ENCODE data around the gene GLI3. TPM values are rescaled to one million over a fixed set of nuclear protein-coding genes. Genes with fewer than 3 reads are reported as not detected.

The GLI3 gene
- total RNA-seq, 1 donor from 2014 or later = 126 TPM

DNA sequence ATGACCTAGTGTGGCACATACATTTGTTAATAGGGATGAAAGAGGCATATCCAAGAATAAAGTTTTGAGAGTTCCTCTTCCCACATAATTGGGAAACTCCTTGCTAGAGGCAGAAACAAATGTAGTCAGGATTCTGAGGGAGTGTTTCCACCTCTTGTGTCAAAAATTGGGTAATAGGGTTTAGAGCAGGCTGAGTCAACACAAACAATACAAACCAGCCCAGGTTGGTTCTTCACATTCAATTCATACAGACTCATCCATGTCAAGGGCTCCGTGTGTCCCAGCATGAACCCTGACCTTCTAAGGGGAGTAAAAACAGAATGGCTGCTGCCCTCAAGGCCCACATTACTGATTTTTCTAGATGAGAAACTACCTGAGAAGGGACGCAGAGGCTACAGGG lies 75.3 kb downstream of the GLI3 start:
- Mint-ChIP-seq H3K27me3 (ENCODE audit: low read depth) (no peaks in the 10 kb centered on the region), H3K27ac (peak overlapping the region; percentile 62), H3K4me1 (peaks cover 61% of the 10 kb centered on the region), H3K36me3 (no peaks in the 10 kb centered on the region), H3K9me3 (no peaks in the 10 kb centered on the region), H3K4me3 (no peak overlapping the region)
- no peak for DNase-seq (ENCODE audit: low spot score in 2 of 2, unreplicated experiment in 2 of 2)
- no peak for TF ChIP-seq CTCF (IDR thresholded peaks at IDR 0.05; ENCODE audit: unreplicated experiment)

- Mint-ChIP-seq H3K4me3 (no peak overlapping the region), H3K36me3 (no peaks in the 10 kb centered on the region), H3K27me3 (ENCODE audit: low read depth) (no peaks in the 10 kb centered on the region), H3K4me1 (peaks cover 64% of the 10 kb centered on the region), H3K27ac (peak overlapping the region; percentile 62), H3K9me3 (no peaks in the 10 kb centered on the region)
- TF ChIP-seq CTCF (IDR thresholded peaks at IDR 0.05; ENCODE audit: unreplicated experiment) = no peak
- DNase-seq (ENCODE audit: low spot score in 2 of 2, unreplicated experiment in 2 of 2) = no peak
Measured at GRCh38 chr7:42161110-42161509, 75.9 kb downstream of the GLI3 start.

DNA sequence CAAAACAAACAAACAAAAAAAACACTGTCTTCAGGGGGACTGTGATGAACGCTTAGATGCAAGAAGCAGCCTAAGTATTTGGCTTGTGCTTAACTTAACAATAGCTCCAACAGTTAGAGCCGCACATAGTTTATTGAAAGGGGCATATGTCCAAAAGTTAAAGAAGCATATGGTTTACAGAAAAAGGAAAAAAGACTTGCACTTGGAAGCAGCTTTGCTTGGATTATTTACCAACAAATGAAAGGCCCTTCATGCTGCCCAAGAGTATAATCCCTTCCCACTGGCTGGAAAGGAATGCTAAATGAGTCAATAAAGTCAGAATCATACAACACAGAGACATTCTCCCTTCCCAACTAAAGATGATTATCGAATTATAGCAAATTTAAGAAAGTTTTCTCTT lies 77.9 kb downstream of the GLI3 start:
- Mint-ChIP-seq H3K36me3 (no peaks in the 10 kb centered on the region), H3K9me3 (no peaks in the 10 kb centered on the region), H3K4me1 (peaks cover 72% of the 10 kb centered on the region), H3K27me3 (ENCODE audit: low read depth) (no peaks in the 10 kb centered on the region), H3K4me3 (no peak overlapping the region), H3K27ac (peak overlapping the region; percentile 68)
- DNase-seq (ENCODE audit: low spot score in 2 of 2, unreplicated experiment in 2 of 2) = no peak
- TF ChIP-seq CTCF (IDR thresholded peaks at IDR 0.05; ENCODE audit: unreplicated experiment) = no peak

DNA sequence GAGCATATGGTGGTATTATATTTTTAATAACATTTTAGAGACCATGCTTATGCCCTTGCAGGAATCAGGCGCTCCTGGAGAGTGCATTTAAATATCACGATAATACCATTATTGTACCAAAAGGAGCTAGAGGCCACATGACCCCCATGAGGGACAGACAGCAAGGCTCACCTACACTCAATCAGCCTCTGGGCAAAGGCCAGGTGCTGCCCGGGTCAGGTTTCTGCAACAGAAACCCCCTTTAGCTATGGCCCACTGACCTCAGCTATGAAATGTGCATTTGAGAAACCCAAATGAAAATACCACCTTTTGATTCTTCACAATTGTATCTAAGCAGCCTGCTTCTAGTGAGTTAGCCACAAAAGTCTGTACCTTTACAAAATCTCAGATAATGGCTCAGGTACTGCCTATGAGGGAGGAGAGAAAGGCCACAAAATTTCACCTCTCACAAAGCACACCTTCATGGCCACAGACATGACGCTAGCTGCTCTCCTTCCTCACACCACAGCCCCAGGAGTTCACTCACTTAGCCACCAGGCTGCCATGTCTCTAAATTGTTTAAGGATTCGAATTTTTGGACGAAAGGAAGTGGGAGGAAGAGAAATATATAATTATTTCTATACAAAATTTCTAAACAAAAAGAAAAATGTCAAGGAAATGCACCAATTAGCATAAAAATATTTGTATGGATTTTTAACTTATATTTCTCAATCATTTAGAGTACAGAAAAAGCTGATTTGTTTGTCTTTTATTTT lies 79.9 kb downstream of the GLI3 start:
- Mint-ChIP-seq H3K4me1 (peaks cover 59% of the 10 kb centered on the region), H3K27ac (peak overlapping the region; percentile 84), H3K4me3 (no peak overlapping the region), H3K27me3 (ENCODE audit: low read depth) (no peaks in the 10 kb centered on the region), H3K36me3 (no peaks in the 10 kb centered on the region), H3K9me3 (no peaks in the 10 kb centered on the region)
- DNase-seq (ENCODE audit: low spot score in 2 of 2, unreplicated experiment in 2 of 2) = no peak
- no peak for TF ChIP-seq CTCF (IDR thresholded peaks at IDR 0.05; ENCODE audit: unreplicated experiment)

- no peak for TF ChIP-seq CTCF (IDR thresholded peaks at IDR 0.05; ENCODE audit: unreplicated experiment)
- Mint-ChIP-seq H3K4me3 (no peak overlapping the region), H3K36me3 (no peaks in the 10 kb centered on the region), H3K27ac (peak overlapping the region; percentile 84), H3K4me1 (peaks cover 52% of the 10 kb centered on the region), H3K27me3 (ENCODE audit: low read depth) (no peaks in the 10 kb centered on the region), H3K9me3 (no peaks in the 10 kb centered on the region)
- no peak for DNase-seq (ENCODE audit: low spot score in 2 of 2, unreplicated experiment in 2 of 2)
Measured at GRCh38 chr7:42156291-42156865, 80.6 kb downstream of the GLI3 start.

All from mesothelial cell of epicardium (in vitro differentiated cells).